Measurements from ENCODE around the gene HK2. TPM values are rescaled to one million over a fixed set of nuclear protein-coding genes. Genes with fewer than 3 reads are reported as not detected.
"Not testable (repeated sequence)": the region's sequence is repeated elsewhere in the genome, so short reads cannot be mapped to it uniquely, and the experiment has no call there.

The HK2 gene
- total RNA-seq, 1 donor = 35.4 TPM

GRCh38 chr2:74895001-74895400 lies 61.1 kb downstream of the HK2 start:
- no peak for DNase-seq (ENCODE audit: low read depth)
- no peak for TF ChIP-seq CTCF (IDR thresholded peaks at IDR 0.05; ENCODE audit: insufficient read depth, low read length)
- no peak overlapping the region for H3K4me3 ChIP-seq (ENCODE audit: low read depth, low read length)

- no peak for TF ChIP-seq CTCF (IDR thresholded peaks at IDR 0.05; ENCODE audit: insufficient read depth, low read length)
- H3K4me3 ChIP-seq (ENCODE audit: low read depth, low read length) = no peak overlapping the region
- no peak for DNase-seq (ENCODE audit: low read depth)
These were observed 62.3 kb downstream of the HK2 start for GRCh38 chr2:74896232-74896631.

GRCh38 chr2:74900225-74900624 lies 66.3 kb downstream of the HK2 start:
- DNase-seq (ENCODE audit: low read depth); H3K4me3 ChIP-seq (ENCODE audit: low read depth, low read length): not testable (repeated sequence)

- DNase-seq (ENCODE audit: low read depth) = no peak
- no peak overlapping the region for H3K4me3 ChIP-seq (ENCODE audit: low read depth, low read length)
- TF ChIP-seq CTCF (IDR thresholded peaks at IDR 0.05; ENCODE audit: insufficient read depth, low read length) = no peak
These were observed 68.4 kb downstream of the HK2 start for GRCh38 chr2:74902281-74902860.

GRCh38 chr2:74906395-74906794 lies 72.5 kb downstream of the HK2 start:
- H3K4me3 ChIP-seq (ENCODE audit: low read depth, low read length) = no peak overlapping the region
- DNase-seq (ENCODE audit: low read depth) = no peak
- TF ChIP-seq CTCF (IDR thresholded peaks at IDR 0.05; ENCODE audit: insufficient read depth, low read length) = no peak

- H3K4me3 ChIP-seq (ENCODE audit: low read depth, low read length); DNase-seq (ENCODE audit: low read depth): not testable (repeated sequence)
These were observed 73.6 kb downstream of the HK2 start for GRCh38 chr2:74907560-74907959.

- peak; percentile 18 for DNase-seq (ENCODE audit: low read depth)
- no peak for TF ChIP-seq CTCF (IDR thresholded peaks at IDR 0.05; ENCODE audit: insufficient read depth, low read length)
- H3K4me3 ChIP-seq (ENCODE audit: low read depth, low read length) = peak overlapping the region; percentile 22
These were observed 75.0 kb downstream of the HK2 start for GRCh38 chr2:74908748-74909444.

GRCh38 chr2:74910245-74910644 lies 76.3 kb downstream of the HK2 start:
- DNase-seq (ENCODE audit: low read depth) = no peak
- no peak for TF ChIP-seq CTCF (IDR thresholded peaks at IDR 0.05; ENCODE audit: insufficient read depth, low read length)
- no peak overlapping the region for H3K4me3 ChIP-seq (ENCODE audit: low read depth, low read length)

Data from fibroblast of the aortic adventitia (primary cell).